PC-3 (cell line): ENCODE data around the gene SAMD4A. TPM values are rescaled to one million over a fixed set of nuclear protein-coding genes. Genes with fewer than 3 reads are reported as not detected.
A peak's percentile ranks its signal among the peaks of the same experiment; 100 is the strongest.

Source experiments
- ATAC-seq: fragments of 200-7000 bp; cut with Tn5 transposase; 2 replicates; pipeline ENCODE4 v1.9.1; 2020; ENCODE audit warnings: mild to moderate bottlenecking, moderate library complexity
- BruUV-seq: library from RNA; stranded (reverse); fragments of 400-500 nt; replicated peaks from 2 replicates; lab custom pipeline; 2021; lab: Mats Ljungman, UMichigan
- CTCF ChIA-PET: fragments of 300-600 bp; sonication (Branson Sonifier 250); formaldehyde crosslinking; loops from one replicate; lab custom pipeline; 2022; ENCODE audit warnings: antibody characterized with exemption; lab: Charles Lee
- POLR2A ChIA-PET: fragments of 300-600 bp; sonication (Branson Sonifier 250); formaldehyde crosslinking; loops from one replicate; lab custom pipeline; 2022; ENCODE audit warnings: antibody characterized with exemption; ENCODE audit not compliant: unreplicated experiment; lab: Charles Lee
- DNase-seq: peaks from one replicate; pipeline ENCODE4 v3.0.0-alpha.2; 2015
- H2AFZ ChIP-seq: fragments of 300-600 bp; sonication (generic); 2 replicates; pipeline ENCODE4 v1.6.0; 2016; ENCODE audit warnings: antibody characterized with exemption, low read length
- H3F3A ChIP-seq: fragments of 300-600 bp; sonication (generic); one replicate; pipeline ENCODE4 v1.6.0; 2017; ENCODE audit warnings: antibody characterized with exemption, low read length, control low read depth, mild to moderate bottlenecking; ENCODE audit not compliant: unreplicated experiment
- H3K27ac ChIP-seq: fragments of 300-600 bp; sonication (generic); 2 replicates; pipeline ENCODE4 v1.5.1; 2016; ENCODE audit warnings: mild to moderate bottlenecking, low read length
- H3K27me3 ChIP-seq: fragments of 300-600 bp; sonication (generic); 2 replicates; pipeline ENCODE4 v1.6.1; 2016; ENCODE audit warnings: low read length, mixed read lengths
- H3K36me3 ChIP-seq: fragments of 300-600 bp; sonication (generic); 2 replicates; pipeline ENCODE4 v1.6.1; 2016; ENCODE audit warnings: low read depth, mixed run types, low read length, mixed read lengths
- H3K4me1 ChIP-seq: fragments of 300-600 bp; sonication (generic); 2 replicates; pipeline ENCODE4 v1.5.1; 2016; ENCODE audit warnings: low read length; ENCODE audit not compliant: insufficient read depth
- H3K4me2 ChIP-seq: fragments of 300-600 bp; sonication (generic); 2 replicates; pipeline ENCODE4 v1.6.0; 2016; ENCODE audit warnings: low read length
- H3K4me3 ChIP-seq: fragments of 300-600 bp; sonication (generic); 2 replicates; pipeline ENCODE4 v1.5.1; 2016; ENCODE audit warnings: mild to moderate bottlenecking, low read length, mixed read lengths
- H3K79me2 ChIP-seq: fragments of 300-600 bp; sonication (generic); 2 replicates; pipeline ENCODE4 v1.6.1; 2017; ENCODE audit warnings: low read length, mixed read lengths
- H3K9ac ChIP-seq: fragments of 300-600 bp; sonication (generic); 2 replicates; pipeline ENCODE4 v1.6.0; 2016; ENCODE audit warnings: mild to moderate bottlenecking, low read length
- H3K9me2 ChIP-seq: fragments of 300-600 bp; sonication (generic); replicated peaks from 2 replicates; pipeline ENCODE4 v1.6.1; 2016; ENCODE audit warnings: mixed run types, low read length, mixed read lengths
- H3K9me3 ChIP-seq: fragments of 300-600 bp; sonication (generic); 2 replicates; pipeline ENCODE4 v1.6.1; 2016; ENCODE audit warnings: low read length, mixed read lengths
- H4K20me1 ChIP-seq: fragments of 300-600 bp; sonication (generic); 2 replicates; pipeline ENCODE4 v1.6.1; 2016; ENCODE audit warnings: low read length, mixed read lengths
- CTCF ChIP-seq: fragments of 300-600 bp; sonication (generic); conservative IDR thresholded peaks from 2 replicates; pipeline ENCODE4 v1.5.1; 2017; ENCODE audit warnings: antibody characterized with exemption, low read depth, mild to moderate bottlenecking, low read length
- EZH2 ChIP-seq: fragments of 300-600 bp; sonication (generic); IDR thresholded peaks from one replicate; pipeline ENCODE4 v1.6.1; 2017; ENCODE audit warnings: antibody characterized with exemption, mild to moderate bottlenecking, low read length; ENCODE audit not compliant: unreplicated experiment
- EZH2phosphoT487 ChIP-seq: fragments of 300-600 bp; sonication (generic); IDR thresholded peaks from 2 replicates; pipeline ENCODE4 v1.6.1; 2018; ENCODE audit warnings: mild to moderate bottlenecking, antibody characterized with exemption, low read length, borderline replicate concordance
- intact Hi-C: fragments of 100-400 bp; cut with micrococcal nuclease; formaldehyde crosslinking; loops from 2 replicates; pipeline ENCODE4 v1.9.0; 2023
- total RNA-seq: library from RNA; depleted of rRNA; stranded (reverse); fragments of >200 nt; gene quantifications from 2 replicates; pipeline ENCODE4 v1.2.3, GENCODE V29; 2014

The SAMD4A gene
- total RNA-seq, 1 experiment from 2014 or later: 42.9 TPM

GRCh38 chr14:54591866-54592265 is 24.9 kb downstream of the SAMD4A start:
- H3K4me1 ChIP-seq: peaks cover 60% of the 10 kb centered on the region
- intact Hi-C loops: no loop called here
- 0 out of 2 replicates have a peak, but pooled peaks cover 2% of the 10 kb centered on the region for H3K36me3 ChIP-seq
- TF ChIP-seq EZH2: no peak
- no peak for TF ChIP-seq CTCF
- TF ChIP-seq EZH2phosphoT487: no peak
- ATAC-seq (no peak), DNase-seq (no peak)
- peak overlapping the region; percentile 21 for H3K27ac ChIP-seq
- H3K9me3 ChIP-seq: no peaks in the 10 kb centered on the region
- H2AFZ ChIP-seq: no peak overlapping the region
- peaks cover 94% of the 10 kb centered on the region for H3K79me2 ChIP-seq
- H3F3A ChIP-seq: no peaks in the 10 kb centered on the region
- H3K9me2 ChIP-seq: no peaks in the 10 kb centered on the region
- H3K4me2 ChIP-seq: peak overlapping the region; percentile 11
- no peak overlapping the region for H3K9ac ChIP-seq
- H4K20me1 ChIP-seq: peaks cover 21% of the 10 kb centered on the region
- ChIA-PET CTCF (interaction anchor here (0.6 to 1.0 kb wide), 2 partner anchors 37 to 181 kb away, joined by 8 to 9 read pairs; no protein-coding TSS in a partner anchor), POLR2A (interaction anchor here (0.9 kb wide), 1 partner anchor 26 kb away, joined by 20 read pairs; no protein-coding TSS in a partner anchor)
- H3K27me3 ChIP-seq: no peaks in the 10 kb centered on the region
- no TSS peak for BruUV-seq
- no peak overlapping the region for H3K4me3 ChIP-seq

- CTCF ChIA-PET: no interaction called here
- peaks cover 21% of the 10 kb centered on the region for H4K20me1 ChIP-seq
- intact Hi-C loops: no loop called here
These were observed 26.9 kb downstream of the SAMD4A start for GRCh38 chr14:54593860-54594259.

More at GRCh38 chr14:54593860-54594259, 26.9 kb downstream of the SAMD4A start:
- ATAC-seq (peak; percentile 68), DNase-seq (peak; percentile 75)
- H3K4me2 ChIP-seq: peak overlapping the region; percentile 50
- POLR2A ChIA-PET: no interaction called here
- H3K4me3 ChIP-seq: peak overlapping the region; percentile 8; the same call in 1 of the 2 replicates
- no peaks in the 10 kb centered on the region for H3K36me3 ChIP-seq
- no peak for TF ChIP-seq CTCF
- TF ChIP-seq EZH2: no peak
- no peak for TF ChIP-seq EZH2phosphoT487
- BruUV-seq: no TSS peak
- peak overlapping the region; percentile 47 for H3K27ac ChIP-seq
- peak overlapping the region; percentile 7; the same call in 1 of the 2 replicates for H3K9ac ChIP-seq
- no peaks in the 10 kb centered on the region for H3K27me3 ChIP-seq
- H3K4me1 ChIP-seq: peaks cover 68% of the 10 kb centered on the region
- no peaks in the 10 kb centered on the region for H3K9me2 ChIP-seq
- H2AFZ ChIP-seq: no peak overlapping the region
- H3K79me2 ChIP-seq: peaks cover 86% of the 10 kb centered on the region
- no peaks in the 10 kb centered on the region for H3F3A ChIP-seq
- no peaks in the 10 kb centered on the region for H3K9me3 ChIP-seq
